Epithelial cell of prostate (primary cell): ENCODE results near the gene FCRLB.
"Not testable (repeated sequence)": the region's sequence is repeated elsewhere in the genome, so short reads cannot be mapped to it uniquely, and the experiment has no call there.

Source experiments
- DNase-seq: peaks from one replicate; pipeline ENCODE4 v3.0.0-alpha.2; 2011; ENCODE audit warnings: low read depth, low spot score
- H3K27ac ChIP-seq: fragments of 450-650 bp; 2 replicates; pipeline ENCODE4 v1.5.1; 2017; ENCODE audit warnings: mild to moderate bottlenecking

Gene FCRLB, protein sequence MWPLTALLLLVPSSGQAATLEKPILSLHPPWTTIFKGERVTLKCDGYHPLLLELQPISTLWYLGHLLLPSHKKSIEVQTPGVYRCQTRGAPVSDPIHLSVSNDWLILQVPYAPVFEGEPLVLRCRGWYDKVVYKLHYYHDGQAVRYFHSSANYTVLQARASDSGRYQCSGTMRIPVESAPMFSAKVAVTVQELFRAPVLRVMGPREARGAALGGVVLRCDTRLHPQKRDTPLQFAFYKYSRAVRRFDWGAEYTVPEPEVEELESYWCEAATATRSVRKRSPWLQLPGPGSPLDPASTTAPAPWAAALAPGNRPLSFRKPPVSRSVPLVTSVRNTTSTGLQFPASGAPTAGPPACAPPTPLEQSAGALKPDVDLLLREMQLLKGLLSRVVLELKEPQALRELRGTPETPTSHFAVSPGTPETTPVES

DNA sequence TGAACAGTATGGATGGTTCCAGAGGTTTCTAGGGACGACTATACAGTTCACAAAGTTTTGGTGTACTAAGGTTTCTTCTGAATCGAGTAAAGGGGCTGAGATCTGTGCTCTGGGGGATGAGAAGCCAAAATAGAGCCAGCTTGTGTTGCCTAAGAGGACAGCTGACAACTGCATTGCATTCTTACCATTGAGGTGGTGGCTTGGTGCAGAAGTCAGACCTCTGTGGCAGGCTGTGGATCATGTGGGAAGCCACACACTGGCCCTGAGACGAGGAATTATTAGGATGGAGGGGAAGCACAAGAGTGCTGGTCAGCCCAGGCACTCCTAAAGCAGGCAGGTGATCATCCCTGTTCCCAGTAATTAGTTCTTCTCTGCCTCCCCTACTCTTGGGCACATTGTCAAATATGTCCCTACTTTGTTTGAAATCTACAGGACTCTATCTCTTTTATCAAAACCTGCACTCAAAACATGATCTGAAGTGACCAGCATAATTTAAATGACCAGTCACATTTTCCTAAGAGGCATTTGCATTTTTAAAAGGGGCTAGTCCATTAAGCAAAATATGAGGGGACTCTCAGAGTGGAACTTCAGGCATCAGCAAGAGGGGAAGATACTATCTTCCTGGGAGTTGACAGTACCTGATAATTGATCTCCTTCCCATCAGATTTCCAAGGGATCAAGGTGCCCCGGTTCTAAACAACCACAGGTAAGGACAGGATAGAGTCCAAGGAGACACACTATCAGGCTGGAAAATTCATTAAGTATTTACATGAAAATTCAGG, at the start of gene FCRLB:
FCRLB (plus strand) TSS at position 589 of the 782 bp plus-strand sequence. CDS start 1,129 bp downstream, outside the sequence.
- DNase-seq = no peak
- H3K27ac ChIP-seq = no peak within 1 kb of the TSS

DNA sequence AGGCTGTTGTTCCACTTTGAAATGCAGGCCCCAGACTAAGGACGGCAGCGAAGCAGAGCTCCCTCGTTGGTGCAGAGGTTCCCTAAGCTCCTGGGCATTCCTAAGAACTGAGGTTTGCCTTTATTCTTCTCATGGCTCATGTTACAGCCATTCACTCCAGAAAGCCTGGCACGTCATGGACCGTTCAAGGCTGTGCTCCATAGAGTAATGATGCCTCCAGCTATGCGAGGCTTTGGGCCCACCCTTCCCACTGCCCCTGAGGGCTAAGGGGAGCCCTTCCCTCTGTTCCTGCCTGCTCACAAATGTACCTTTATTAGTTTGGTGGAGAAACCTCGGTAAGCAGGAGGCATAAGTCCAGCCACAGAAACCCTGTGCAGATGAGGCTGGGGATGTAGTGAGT, 47.9 kb upstream of the FCRLB start:
- DNase-seq, H3K27ac ChIP-seq: not testable (repeated sequence)

DNA sequence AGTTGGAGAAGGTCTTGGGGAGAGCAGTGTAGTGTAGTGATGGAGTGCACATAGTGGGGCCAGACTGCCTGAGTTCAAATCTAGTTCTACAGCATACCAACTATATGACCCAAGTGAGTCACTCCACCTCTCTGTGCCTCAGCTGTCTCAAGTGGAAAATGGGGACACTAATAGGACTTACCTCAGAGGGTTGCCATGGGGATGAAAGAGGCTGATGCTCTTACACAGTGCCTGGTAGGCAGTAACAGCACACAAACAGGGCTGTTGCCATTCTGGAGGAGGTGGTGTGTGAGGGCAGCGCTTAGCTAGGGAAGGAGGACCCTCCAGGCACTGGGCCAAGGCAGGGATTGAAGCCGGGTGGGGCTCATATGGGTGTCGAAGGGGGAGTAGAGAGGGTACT, 46.9 kb upstream of the FCRLB start:
- not testable (repeated sequence) for DNase-seq, H3K27ac ChIP-seq

DNA sequence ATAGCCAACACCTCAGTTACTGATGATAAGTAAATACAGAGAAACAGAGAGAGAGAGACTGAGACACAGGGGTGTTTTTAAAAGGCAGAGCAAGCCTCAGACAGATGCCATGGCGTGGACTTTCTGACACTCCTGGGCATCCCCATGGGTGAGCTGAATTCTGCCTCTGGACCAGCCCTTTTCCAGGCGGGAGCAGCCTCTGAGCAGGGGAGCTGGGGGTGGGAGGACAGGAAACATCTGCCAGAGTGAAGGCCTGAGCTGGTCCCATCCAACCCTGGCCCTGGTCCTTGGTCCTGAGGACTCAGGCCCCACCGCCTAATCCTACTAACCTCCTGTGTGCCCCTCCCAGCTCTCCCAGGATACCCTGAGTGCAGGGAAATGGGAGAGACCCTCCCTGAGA, 46.4 kb upstream of the FCRLB start:
- DNase-seq, H3K27ac ChIP-seq: not testable (repeated sequence)

DNA sequence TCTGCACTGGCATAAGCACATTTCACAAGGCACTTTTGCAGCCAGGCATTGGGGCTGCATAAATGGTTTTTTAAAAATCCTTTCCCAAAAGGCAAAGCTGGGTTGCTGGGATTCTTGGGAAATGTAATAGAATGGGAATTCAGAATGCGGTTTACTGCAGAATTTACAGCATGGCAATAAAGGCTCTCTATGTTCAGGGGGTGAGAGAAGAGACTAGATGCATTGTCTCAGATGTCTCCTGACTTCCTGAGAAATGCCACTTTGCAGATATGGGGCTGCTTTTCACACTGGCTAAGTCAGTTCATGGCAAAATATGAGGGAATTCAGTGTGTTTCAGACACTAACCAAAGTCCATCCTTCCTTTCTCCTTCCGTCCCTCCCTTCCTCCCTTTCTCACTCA, 44.9 kb upstream of the FCRLB start:
- H3K27ac ChIP-seq = no peak overlapping the region

DNA sequence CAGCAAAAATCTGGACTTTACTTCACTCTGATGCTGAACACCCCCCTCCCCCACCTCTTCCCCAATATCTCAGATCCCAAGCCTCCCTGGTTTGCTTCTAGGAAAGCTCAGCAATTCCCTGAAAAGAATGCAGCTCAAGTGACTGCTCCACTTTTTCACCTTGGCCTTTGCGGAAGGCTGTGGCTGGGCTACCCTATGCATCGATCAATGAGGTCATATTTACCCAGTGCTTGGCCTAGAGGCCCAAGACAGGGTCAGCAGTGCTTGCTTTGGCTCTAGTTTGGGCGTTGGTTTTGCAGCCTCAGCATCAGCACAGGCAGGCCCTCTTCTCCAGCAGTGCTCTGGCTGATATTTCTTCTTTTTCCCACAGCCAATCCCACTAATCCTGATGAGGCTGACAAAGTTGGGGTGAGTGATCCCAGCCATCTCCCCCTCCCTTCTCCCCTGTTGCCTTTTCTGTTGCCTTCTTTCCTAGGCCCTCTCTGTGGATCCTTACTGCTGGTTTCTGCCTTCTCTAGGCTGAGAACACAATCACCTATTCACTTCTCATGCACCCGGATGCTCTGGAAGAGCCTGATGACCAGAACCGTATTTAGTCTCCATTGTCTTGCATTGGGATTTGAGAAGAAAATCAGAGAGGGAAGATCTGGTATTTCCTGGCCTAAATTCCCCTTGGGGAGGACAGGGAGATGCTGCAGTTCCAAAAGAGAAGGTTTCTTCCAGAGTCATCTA, 44.2 kb upstream of the FCRLB start:
- no peak overlapping the region for H3K27ac ChIP-seq
- no peak for DNase-seq

More for the DNA sequence above, 44.9 kb upstream of the FCRLB start:
- DNase-seq = no peak

DNA sequence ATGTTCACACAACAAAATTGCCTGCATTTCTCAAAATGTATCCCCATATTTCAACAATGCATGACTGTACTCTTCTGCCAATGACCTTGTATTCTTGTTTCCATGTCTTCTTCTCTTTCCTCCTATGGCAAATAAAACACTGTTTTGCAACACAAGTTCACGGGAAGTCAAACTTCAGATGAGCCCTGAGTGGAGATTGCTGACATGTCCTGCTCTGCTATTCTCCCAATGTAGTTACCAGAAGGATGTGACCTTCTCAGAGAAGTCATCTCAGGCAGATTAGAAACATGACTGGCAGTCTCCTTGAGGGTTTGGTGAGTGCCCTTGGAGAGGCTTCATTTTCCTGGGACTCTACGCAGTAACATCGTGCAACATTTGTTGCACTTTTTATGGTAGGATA, 42.8 kb upstream of the FCRLB start:
- DNase-seq = no peak
- H3K27ac ChIP-seq = no peak overlapping the region

DNA sequence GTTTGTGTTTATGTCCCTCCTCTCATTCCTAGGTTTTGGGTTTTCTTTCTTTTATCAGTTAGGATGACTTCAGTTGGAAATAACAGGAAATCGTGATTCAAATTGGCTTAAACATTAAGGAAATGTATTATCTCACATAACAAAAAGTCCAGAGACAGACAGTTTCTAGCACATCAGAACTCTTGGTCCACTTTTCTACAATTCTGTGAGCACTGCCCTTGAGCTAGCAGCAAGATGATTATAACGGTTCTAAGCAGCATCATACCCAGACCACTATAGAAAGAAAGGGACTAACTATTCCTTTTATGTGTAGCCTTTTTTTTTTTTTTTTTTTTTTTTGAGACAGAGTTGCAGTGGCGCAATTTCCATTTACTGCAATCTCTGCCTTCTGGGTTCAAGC, 39.5 kb upstream of the FCRLB start:
- no peak for DNase-seq
- no peak overlapping the region for H3K27ac ChIP-seq

DNA sequence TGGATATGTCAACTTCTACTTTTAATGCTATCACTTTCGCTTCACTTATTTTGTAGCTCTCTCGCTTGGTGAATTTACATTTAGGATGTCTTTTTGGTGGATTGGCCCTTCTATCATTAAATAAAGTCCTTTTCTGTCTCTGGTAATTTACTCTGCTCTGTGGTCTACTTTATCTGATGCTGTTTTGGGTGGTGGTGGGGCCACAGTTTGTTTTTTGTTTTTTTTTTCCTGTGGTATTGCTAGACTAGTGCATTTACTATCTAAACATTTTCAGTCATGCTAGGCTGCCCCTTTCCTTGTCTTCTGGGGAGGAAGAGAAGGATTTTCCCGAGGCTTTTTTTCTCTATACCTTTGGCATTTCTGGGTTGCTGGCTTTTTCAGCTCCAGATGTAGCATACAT, 32.4 kb upstream of the FCRLB start:
- H3K27ac ChIP-seq = no peak overlapping the region
- no peak for DNase-seq

DNA sequence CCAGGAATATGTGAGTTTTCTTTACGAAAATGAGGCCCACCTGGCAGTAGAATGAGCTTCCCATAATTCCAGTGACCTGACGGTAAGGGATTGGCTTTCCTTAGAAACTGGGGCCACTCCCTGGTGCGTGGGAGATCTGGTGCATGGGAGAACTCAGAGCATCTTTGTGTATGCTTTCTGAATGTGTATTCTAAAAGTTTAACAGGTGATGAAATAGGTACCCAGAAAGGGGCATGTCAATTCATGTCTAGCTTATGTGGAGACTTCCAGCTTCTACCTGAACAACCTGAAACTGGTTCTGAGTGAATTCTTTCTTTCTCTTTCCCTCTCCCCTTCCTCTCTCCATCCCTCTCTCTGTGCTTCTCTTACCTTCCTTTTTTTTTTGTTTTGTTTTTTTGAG, 29.5 kb upstream of the FCRLB start:
- DNase-seq = no peak
- H3K27ac ChIP-seq = no peak overlapping the region

DNA sequence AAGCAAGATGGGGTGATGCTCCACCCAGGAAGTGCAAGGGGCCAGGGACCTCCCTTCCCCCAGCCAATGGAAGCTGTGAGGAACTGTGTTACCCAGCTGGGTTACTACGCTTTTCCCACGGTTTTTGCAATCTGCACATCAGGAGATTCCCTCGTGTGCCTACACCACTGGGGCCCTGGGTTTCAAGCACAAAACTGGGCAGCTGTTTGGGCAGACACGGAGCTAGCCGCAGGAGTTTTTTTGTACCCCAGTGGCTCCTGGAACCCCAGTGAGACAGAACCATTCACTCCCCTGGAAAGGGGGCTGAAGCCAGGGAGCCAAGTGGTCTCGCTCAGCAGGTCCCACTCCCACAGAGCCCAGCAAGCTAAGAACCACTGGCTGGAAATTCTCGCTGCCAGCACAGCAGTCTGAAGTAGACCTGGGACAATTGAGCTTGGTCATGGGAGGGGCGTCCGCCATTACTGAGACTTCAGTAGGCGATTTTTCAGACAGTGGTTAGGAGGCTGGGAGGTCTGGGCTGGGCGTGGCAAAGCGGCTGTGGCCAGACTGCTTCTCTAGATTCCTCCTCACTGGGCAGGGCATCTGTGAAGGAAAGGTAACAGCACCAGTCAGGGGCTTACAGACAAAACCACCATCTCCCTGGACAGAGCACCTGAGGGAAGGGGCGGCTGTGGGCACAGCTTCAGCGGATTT, 28.2 kb upstream of the FCRLB start:
- DNase-seq = not testable (repeated sequence)

DNA sequence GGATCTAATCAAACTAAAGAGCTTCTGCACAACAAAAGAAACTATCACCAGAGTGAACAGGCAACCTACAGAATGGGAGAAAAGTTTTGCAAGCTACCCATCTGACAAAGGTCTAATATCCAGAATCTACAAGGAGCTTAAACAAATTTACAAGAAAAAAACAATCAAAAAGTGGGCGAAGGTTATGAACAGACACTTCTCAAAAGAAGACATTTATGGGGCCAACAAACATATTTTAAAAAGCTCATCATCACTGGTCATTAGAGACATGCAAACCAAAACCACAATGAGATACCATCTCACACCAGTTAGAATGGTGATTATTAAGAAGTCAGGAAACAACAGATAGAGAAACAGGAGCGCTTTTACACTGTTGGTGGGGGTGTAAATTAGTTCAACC, 23.0 kb upstream of the FCRLB start:
- H3K27ac ChIP-seq, DNase-seq: not testable (repeated sequence)

More for the DNA sequence above, 28.2 kb upstream of the FCRLB start:
- not testable (repeated sequence) for H3K27ac ChIP-seq

DNA sequence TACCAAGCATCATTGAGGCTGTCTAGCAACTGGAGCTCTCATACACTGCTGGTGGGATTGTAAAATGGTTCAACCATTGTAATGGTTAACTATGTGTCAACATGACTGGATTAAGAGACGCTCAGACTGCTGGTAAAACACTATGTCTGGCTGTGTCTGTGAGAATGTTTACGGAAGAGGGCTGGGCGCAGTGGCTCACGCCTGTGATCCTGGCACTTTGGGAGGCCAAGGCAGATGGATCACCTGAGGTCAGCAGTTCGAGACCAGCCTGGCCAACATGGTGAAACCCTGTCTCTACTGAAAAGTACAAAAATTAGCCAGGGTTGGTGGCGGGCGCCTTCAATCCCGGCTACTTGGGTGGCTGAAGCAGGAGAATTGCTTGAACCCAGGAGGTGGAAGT, 19.1 kb upstream of the FCRLB start:
- no peak overlapping the region for H3K27ac ChIP-seq
- DNase-seq = no peak

DNA sequence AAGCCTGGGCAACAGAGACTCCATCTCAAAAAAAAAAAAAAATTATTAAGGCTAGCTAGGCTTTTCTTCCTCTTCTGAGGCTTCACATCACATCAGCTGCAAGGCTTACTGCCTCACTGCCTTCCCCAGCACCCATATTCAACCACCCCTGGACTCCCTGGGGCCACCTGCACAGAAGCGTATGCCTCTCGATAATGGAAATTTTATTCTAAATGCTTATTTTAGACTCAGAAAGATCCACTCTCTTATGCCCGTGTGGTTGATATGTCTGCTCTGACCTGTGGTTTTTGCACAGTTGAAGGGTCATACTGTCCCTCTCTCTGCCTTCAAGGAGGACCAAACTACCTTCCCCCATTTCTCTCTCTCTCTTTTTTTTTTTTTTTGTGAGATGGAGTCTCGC, 15.8 kb upstream of the FCRLB start:
- H3K27ac ChIP-seq = peak overlapping the region; percentile 88
- no peak for DNase-seq

DNA sequence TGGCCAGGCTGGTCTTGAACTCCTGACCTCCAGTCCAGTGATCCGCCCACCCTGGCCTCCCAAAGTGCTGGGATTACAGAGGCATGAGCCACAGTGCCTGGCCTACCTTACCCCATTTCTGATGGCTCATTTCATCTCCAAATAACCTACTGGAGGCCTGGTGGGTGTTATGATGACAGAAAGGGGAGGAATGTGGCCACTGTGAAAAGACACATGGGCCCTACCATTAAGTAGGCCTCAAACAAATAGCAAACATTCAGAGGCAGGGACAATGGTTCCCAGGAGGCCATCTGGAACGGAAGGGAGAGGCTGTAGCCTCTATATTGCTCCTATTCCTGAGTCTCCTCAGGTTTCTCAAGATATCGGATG, 15.2 kb upstream of the FCRLB start:
- DNase-seq = no peak
- peak overlapping the region; percentile 88 for H3K27ac ChIP-seq

DNA sequence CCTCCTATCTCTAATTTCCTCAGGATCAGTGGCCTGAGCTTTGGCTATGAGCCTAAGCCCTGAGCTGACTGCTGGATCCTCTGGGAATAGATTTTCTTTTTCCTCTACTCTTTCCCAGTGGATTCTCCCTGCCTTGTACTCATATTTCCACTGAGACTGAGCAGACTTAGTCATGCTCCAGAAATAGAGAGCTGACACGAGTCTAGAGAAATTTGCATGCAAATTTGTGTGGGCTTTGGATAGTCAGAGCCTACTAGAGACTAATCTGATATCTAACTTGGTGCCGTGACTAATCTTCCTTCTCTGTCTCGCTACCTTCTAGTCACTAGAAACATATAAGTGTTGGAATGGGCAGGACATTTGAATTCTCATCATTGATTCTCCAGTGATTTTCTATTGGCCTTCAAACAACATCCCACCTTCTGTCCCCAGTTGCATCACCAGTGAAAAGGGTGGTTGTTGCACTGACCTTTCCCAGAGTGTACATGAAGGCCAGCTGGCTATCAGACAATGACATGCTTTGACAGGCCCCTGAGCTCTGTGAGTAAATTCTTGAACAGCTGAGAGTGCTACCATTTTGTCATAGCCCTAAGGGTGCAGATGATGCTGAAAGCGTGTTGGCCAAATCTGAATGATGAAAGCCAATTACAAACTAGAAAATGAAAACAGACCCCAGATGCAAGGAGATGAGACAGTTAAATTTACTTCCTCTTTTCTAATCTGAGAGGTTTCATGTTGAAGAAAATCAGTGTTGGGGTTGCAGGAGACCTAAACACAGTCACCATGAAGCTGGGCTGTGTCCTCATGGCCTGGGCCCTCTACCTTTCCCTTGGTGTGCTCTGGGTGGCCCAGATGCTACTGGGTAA, 14.6 kb upstream of the FCRLB start, which contains the start of gene FCRLA:
FCRLA (plus strand) TSS at position 748 of the 866 bp plus-strand sequence; CDS start at position 784, 36 bp downstream.
- peak within 1 kb of the TSS; percentile 88 for H3K27ac ChIP-seq
- DNase-seq = peak; percentile 60

DNA sequence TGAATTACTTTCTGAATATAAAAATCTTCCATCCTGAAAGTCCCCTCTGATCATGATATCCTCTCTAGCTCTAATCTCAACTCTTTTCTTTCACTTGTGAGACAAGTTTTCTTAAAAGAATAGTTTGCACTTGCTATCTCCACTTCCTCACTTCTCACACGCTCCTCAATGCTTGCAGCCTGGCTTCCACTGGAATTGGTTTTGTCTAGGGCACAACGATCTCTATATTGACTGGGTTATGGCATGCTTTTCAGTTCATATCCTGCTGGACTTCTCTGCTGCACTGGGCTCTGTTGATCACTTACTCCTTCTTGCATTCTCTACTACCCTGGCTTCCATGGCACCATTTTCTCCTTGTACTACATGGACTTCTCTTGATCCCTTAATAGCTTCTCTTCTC, 13.8 kb upstream of the FCRLB start:
- H3K27ac ChIP-seq = peak overlapping the region; percentile 88
- DNase-seq = no peak

DNA sequence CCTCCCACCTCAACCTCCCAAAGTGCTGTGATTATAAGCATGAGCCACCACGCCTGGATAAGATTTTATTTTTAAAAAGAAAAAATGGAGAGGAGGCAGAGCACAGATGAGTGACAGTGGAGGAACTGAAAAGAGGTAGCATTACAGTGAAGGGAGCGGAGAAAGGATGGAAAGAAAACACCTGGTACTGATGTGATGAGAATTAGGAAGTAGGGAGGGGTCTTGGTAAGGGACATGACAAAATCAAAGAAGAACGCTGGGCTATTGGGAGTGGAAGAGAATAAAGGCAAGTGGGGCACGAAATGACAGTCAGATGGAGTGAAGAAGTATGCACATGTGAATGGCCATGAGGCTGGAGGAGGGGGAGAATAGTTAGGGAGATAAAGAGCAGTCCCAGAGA, 12.0 kb upstream of the FCRLB start:
- no peak for DNase-seq
- H3K27ac ChIP-seq = no peak overlapping the region

DNA sequence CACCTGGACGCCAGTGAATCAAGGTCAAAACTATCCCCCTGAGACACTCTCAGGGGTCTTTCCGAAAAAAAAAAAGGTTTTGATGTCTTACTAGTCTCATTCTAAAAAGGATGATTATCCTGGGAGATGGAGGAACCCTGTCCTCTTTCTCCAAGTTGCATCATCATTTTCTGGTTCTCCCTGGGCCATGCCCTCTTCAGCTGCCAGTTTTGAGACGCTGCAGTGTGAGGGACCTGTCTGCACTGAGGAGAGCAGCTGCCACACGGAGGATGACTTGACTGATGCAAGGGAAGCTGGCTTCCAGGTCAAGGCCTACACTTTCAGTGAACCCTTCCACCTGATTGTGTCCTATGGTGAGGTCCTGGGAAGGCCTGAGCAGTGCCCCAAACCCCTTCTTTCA, 10.8 kb upstream of the FCRLB start:
- DNase-seq = no peak
- H3K27ac ChIP-seq = no peak overlapping the region
